NB4 (cell line): ENCODE measurements around the gene PUSL1.

Source experiments
- CTCF ChIP-seq: IDR thresholded peaks from one replicate; pipeline ENCODE4 v1.5.1; 2012; ENCODE audit warnings: low read depth, low read length
- MYC ChIP-seq: IDR thresholded peaks from 2 replicates; pipeline ENCODE4 v1.6.1; 2011; ENCODE audit warnings: low read depth, low read length
- POLR2A ChIP-seq: IDR thresholded peaks from 2 replicates; pipeline ENCODE4 v1.6.1; 2011; ENCODE audit warnings: mild to moderate bottlenecking; ENCODE audit not compliant: insufficient read length; ENCODE audit errors: extremely low read depth

- TF ChIP-seq CTCF (no peak), POLR2A (no peak), MYC (no peak)
These were observed 45.6 kb upstream of the PUSL1 start for GRCh38 chr1:1262758-1263157.
